Thoracic aorta (tissue), 2 donors: ENCODE data around the gene VWCE. TPM values are rescaled to one million over a fixed set of nuclear protein-coding genes. Genes with fewer than 3 reads are reported as not detected.
A peak's percentile ranks its signal among the peaks of the same experiment; 100 is the strongest.

Source experiments
- ATAC-seq: fragments of 150-250 bp; one replicate; pipeline ENCODE4 v1.8.0; 2017; ENCODE audit warnings: low read depth; ENCODE audit not compliant: insufficient number of reproducible peaks, low FRiP score
- DNase-seq: peaks from one replicate; pipeline ENCODE4 v3.0.0-alpha.2; 2020; ENCODE audit warnings: low spot score
- H3K27ac ChIP-seq, 2 donors: fragments of 200-600 bp; sonication (generic); 1 replicate in 1 of 2; 2 replicates in 1 of 2; pipeline ENCODE4 v1.5.1; 2016; ENCODE audit warnings: mild to moderate bottlenecking in 2 of 2, moderate library complexity in 2 of 2
- H3K27me3 ChIP-seq: fragments of 200-600 bp; sonication (generic); replicated peaks from 2 replicates; pipeline ENCODE4 v1.6.0; 2016; ENCODE audit warnings: mild to moderate bottlenecking; ENCODE audit not compliant: insufficient read depth
- H3K36me3 ChIP-seq: fragments of 200-600 bp; sonication (generic); one replicate; pipeline ENCODE4 v1.5.1; 2016
- H3K4me1 ChIP-seq, 2 donors: fragments of 200-600 bp; sonication (generic); 1 replicate in 1 of 2; 2 replicates in 1 of 2; pipeline versions ENCODE4 v1.5.1 to v1.6.0; 2016; ENCODE audit warnings: low read depth in 2 of 2, mild to moderate bottlenecking in 1 of 2; ENCODE audit not compliant: control insufficient read depth in 1 of 2
- H3K4me3 ChIP-seq: fragments of 200-600 bp; sonication (generic); 2 replicates; pipeline ENCODE4 v1.5.1; 2016; ENCODE audit warnings: mild to moderate bottlenecking
- H3K9me3 ChIP-seq: fragments of 200-600 bp; sonication (generic); 2 replicates; pipeline ENCODE4 v1.5.1; 2016
- CTCF ChIP-seq: fragments of 200-600 bp; sonication (generic); IDR thresholded peaks from one replicate; pipeline ENCODE4 v1.5.1; 2019; ENCODE audit warnings: antibody characterized with exemption
- total RNA-seq, 2 donors: library from RNA; depleted of rRNA; stranded (reverse); fragments of >200 nt; gene quantifications; one replicate each; pipeline versions ENCODE4 v1.1.0 to v1.2.3, GENCODE V29; 2016

VWCE gene
- total RNA-seq, 2 donors from 2014 or later = 1.5 to 2.3 TPM

- H3K9me3 ChIP-seq = no peaks in the 10 kb centered on the region
- DNase-seq (no peak), ATAC-seq (no peak)
- peaks cover 11 to 35% of the 10 kb centered on the region in 2 donors for H3K4me1 ChIP-seq
- H3K27ac ChIP-seq = peak overlapping the region; percentile 88 to 91
- peaks cover 10% of the 10 kb centered on the region for H3K36me3 ChIP-seq
- H3K27me3 ChIP-seq = no peaks in the 10 kb centered on the region
- H3K4me3 ChIP-seq = peak overlapping the region; percentile 94
- no peak for TF ChIP-seq CTCF
Measured at GRCh38 chr11:61332281-61332796, 37.2 kb upstream of the VWCE start.

GRCh38 chr11:61331651-61332050 lies 36.5 kb upstream of the VWCE start:
- H3K27ac ChIP-seq = no peak overlapping the region
- H3K27me3 ChIP-seq = no peaks in the 10 kb centered on the region

GRCh38 chr11:61329871-61330270 lies 34.8 kb upstream of the VWCE start:
- H3K27me3 ChIP-seq = no peaks in the 10 kb centered on the region
- no peak overlapping the region for H3K4me3 ChIP-seq
- DNase-seq (no peak), ATAC-seq (no peak)
- no peaks in the 10 kb centered on the region for H3K9me3 ChIP-seq
- no peak for TF ChIP-seq CTCF
- peaks cover 11 to 37% of the 10 kb centered on the region in 2 donors for H3K4me1 ChIP-seq
- peaks cover 29% of the 10 kb centered on the region for H3K36me3 ChIP-seq
- no peak overlapping the region for H3K27ac ChIP-seq

More at GRCh38 chr11:61331651-61332050, 36.5 kb upstream of the VWCE start:
- peaks cover 11 to 37% of the 10 kb centered on the region in 2 donors for H3K4me1 ChIP-seq
- H3K36me3 ChIP-seq = peaks cover 14% of the 10 kb centered on the region
- TF ChIP-seq CTCF = no peak
- ATAC-seq (no peak), DNase-seq (no peak)
- H3K4me3 ChIP-seq = peak overlapping the region; percentile 94
- no peaks in the 10 kb centered on the region for H3K9me3 ChIP-seq

GRCh38 chr11:61328351-61328750 lies 33.2 kb upstream of the VWCE start:
- Histone ChIP-seq H3K27me3 (no peaks in the 10 kb centered on the region), H3K9me3 (no peaks in the 10 kb centered on the region), H3K4me1 (peaks cover 11 to 32% of the 10 kb centered on the region in 2 donors), H3K36me3 (peaks cover 43% of the 10 kb centered on the region), H3K27ac (no peak overlapping the region), H3K4me3 (no peak overlapping the region)
- no peak for TF ChIP-seq CTCF
- DNase-seq (no peak), ATAC-seq (no peak)

- Histone ChIP-seq H3K4me1 (peaks cover 11 to 32% of the 10 kb centered on the region in 2 donors), H3K27me3 (no peaks in the 10 kb centered on the region), H3K27ac (no peak overlapping the region), H3K4me3 (no peak overlapping the region), H3K9me3 (no peaks in the 10 kb centered on the region), H3K36me3 (peaks cover 50% of the 10 kb centered on the region)
- ATAC-seq (no peak), DNase-seq (no peak)
- TF ChIP-seq CTCF = no peak
Measured at GRCh38 chr11:61327669-61328071, 32.6 kb upstream of the VWCE start.
